IMR-90 (cell line): ENCODE measurements around the gene A3GALT2. TPM values are rescaled to one million over a fixed set of nuclear protein-coding genes. Genes with fewer than 3 reads are reported as not detected.

Source experiments
- ATAC-seq: fragments of 200-7000 bp; cut with Tn5 transposase; 2 replicates; pipeline ENCODE4 v1.9.1; 2020; ENCODE audit warnings: low read depth, mild to moderate bottlenecking, moderate library complexity
- BruUV-seq: library from RNA; stranded (reverse); fragments of 400-500 nt; replicated peaks from 2 replicates; lab custom pipeline; 2021; lab: Mats Ljungman, UMichigan
- CTCF ChIA-PET: fragments of 300-600 bp; formaldehyde crosslinking; extraction: SDS; loops from one replicate; lab custom pipeline; 2021; ENCODE audit warnings: antibody characterized with exemption; lab: Yijun Ruan, JAX
- POLR2A ChIA-PET: fragments of 300-600 bp; sonication (Branson Sonifier 250); formaldehyde crosslinking; loops from one replicate; lab custom pipeline; 2022; ENCODE audit warnings: antibody characterized with exemption; ENCODE audit not compliant: unreplicated experiment; lab: Charles Lee
- DNase-seq: peaks from one replicate; pipeline ENCODE4 v3.0.0; 2013
- H2AFZ ChIP-seq: replicated peaks from 2 replicates; pipeline ENCODE3; 2013; ENCODE audit warnings: low read length, mild to moderate bottlenecking; ENCODE audit not compliant: poor library complexity
- H2AK5ac ChIP-seq: 2 replicates; pipeline ENCODE4 v1.6.1; 2013; ENCODE audit warnings: low read depth, low read length, inconsistent platforms
- H2AK9ac ChIP-seq: replicated peaks from 2 replicates; pipeline ENCODE3; 2013; ENCODE audit warnings: mild to moderate bottlenecking, low read depth, low read length, moderate library complexity; ENCODE audit not compliant: poor library complexity
- H2BK120ac ChIP-seq: 2 replicates; pipeline ENCODE4 v1.6.1; 2013; ENCODE audit warnings: low read depth, low read length, inconsistent platforms
- H2BK15ac ChIP-seq: 3 replicates; pipeline ENCODE4 v1.6.1; 2013; ENCODE audit warnings: low read depth, low read length, inconsistent platforms
- H2BK20ac ChIP-seq: 2 replicates; pipeline ENCODE4 v1.6.1; 2013; ENCODE audit warnings: low read depth, mild to moderate bottlenecking, inconsistent platforms, low read length, moderate library complexity
- H2BK5ac ChIP-seq: 2 replicates; pipeline ENCODE4 v1.6.1; 2013; ENCODE audit warnings: mild to moderate bottlenecking, low read depth, low read length, inconsistent platforms; ENCODE audit not compliant: poor library complexity, severe bottlenecking
- H3K14ac ChIP-seq: replicated peaks from 2 replicates; pipeline ENCODE4 v1.6.1; 2013; ENCODE audit warnings: low read depth, low read length, inconsistent platforms
- H3K18ac ChIP-seq: 2 replicates; pipeline ENCODE4 v1.6.1; 2013; ENCODE audit warnings: low read depth, low read length, control low read depth
- H3K23ac ChIP-seq: 2 replicates; pipeline ENCODE4 v1.6.1; 2013; ENCODE audit warnings: low read depth, low read length, inconsistent platforms
- H3K27ac ChIP-seq: 2 replicates; pipeline ENCODE4 v1.5.1; 2013; ENCODE audit warnings: mild to moderate bottlenecking, control low read depth, low read length; ENCODE audit not compliant: insufficient read depth
- H3K27me3 ChIP-seq: 2 replicates; pipeline ENCODE4 v1.6.1; 2013; ENCODE audit warnings: low read length; ENCODE audit not compliant: control insufficient read depth, insufficient read depth
- H3K36me3 ChIP-seq: 2 replicates; pipeline ENCODE4 v1.6.1; 2013; ENCODE audit warnings: low read length, mixed read lengths; ENCODE audit not compliant: control insufficient read depth, insufficient read depth
- H3K4ac ChIP-seq: 2 replicates; pipeline ENCODE4 v1.6.1; 2013; ENCODE audit warnings: low read depth, low read length, inconsistent platforms
- H3K4me1 ChIP-seq: 2 replicates; pipeline ENCODE4 v1.6.1; 2013; ENCODE audit warnings: low read length, mixed read lengths; ENCODE audit not compliant: control insufficient read depth, insufficient read depth
- H3K4me2 ChIP-seq: 2 replicates; pipeline ENCODE4 v1.6.1; 2013; ENCODE audit warnings: low read depth, mild to moderate bottlenecking, control low read depth, low read length, moderate library complexity
- H3K4me3 ChIP-seq: 2 replicates; pipeline ENCODE4 v1.5.1; 2013; ENCODE audit warnings: low read depth, mild to moderate bottlenecking, control low read depth, low read length, moderate library complexity; ENCODE audit not compliant: insufficient read depth
- H3K56ac ChIP-seq: 2 replicates; pipeline ENCODE4 v1.6.1; 2013; ENCODE audit warnings: low read length, inconsistent platforms; ENCODE audit not compliant: insufficient read depth; ENCODE audit errors: extremely low read depth
- H3K79me1 ChIP-seq, 2 experiments: 2 replicates each; pipeline ENCODE4 v1.6.1; 2013; ENCODE audit warnings: low read length in 2 of 2, inconsistent platforms in 1 of 2, low read depth in 1 of 2
- H3K9ac ChIP-seq: 2 replicates; pipeline ENCODE4 v1.6.1; 2013; ENCODE audit warnings: low read depth, low read length, control low read depth
- H3K9me1 ChIP-seq: 2 replicates; pipeline ENCODE4 v1.6.1; 2013; ENCODE audit warnings: low read length, inconsistent platforms; ENCODE audit not compliant: insufficient read depth
- H3K9me3 ChIP-seq: 2 replicates; pipeline ENCODE4 v1.6.1; 2013; ENCODE audit warnings: low read length; ENCODE audit not compliant: control insufficient read depth, insufficient read depth
- H4K20me1 ChIP-seq: 2 replicates; pipeline ENCODE4 v1.6.1; 2013; ENCODE audit warnings: low read length, inconsistent platforms; ENCODE audit not compliant: insufficient read depth
- H4K5ac ChIP-seq: 2 replicates; pipeline ENCODE4 v1.6.1; 2013; ENCODE audit warnings: mild to moderate bottlenecking, low read depth, low read length, control low read depth
- H4K8ac ChIP-seq, 2 experiments: 2 replicates each; pipeline ENCODE4 v1.6.1; 2013; ENCODE audit warnings: low read depth in 2 of 2, low read length in 2 of 2, control low read depth in 1 of 2, inconsistent platforms in 1 of 2
- H4K91ac ChIP-seq: 2 replicates; pipeline ENCODE4 v1.6.1; 2013; ENCODE audit warnings: low read depth, low read length, inconsistent platforms; ENCODE audit not compliant: insufficient read depth
- BHLHE40 ChIP-seq: fragments of 150-350 bp; IDR thresholded peaks from 2 replicates; pipeline ENCODE4 v1.6.1; 2016; ENCODE audit warnings: mild to moderate bottlenecking, low read depth, low read length
- CEBPB ChIP-seq: IDR thresholded peaks from 2 replicates; pipeline ENCODE4 v1.6.1; 2012; ENCODE audit warnings: low read depth, low read length, improper control_type of control experiment
- CTCF ChIP-seq: conservative IDR thresholded peaks from 2 replicates; pipeline ENCODE4 v1.5.1; 2012; ENCODE audit warnings: mild to moderate bottlenecking, low read depth, low read length, improper control_type of control experiment
- ELK1 ChIP-seq: fragments of 150-350 bp; IDR thresholded peaks from 2 replicates; pipeline ENCODE4 v1.6.1; 2016; ENCODE audit warnings: low read depth, mild to moderate bottlenecking, low read length, moderate library complexity, borderline replicate concordance
- MAZ ChIP-seq: IDR thresholded peaks from 2 replicates; pipeline ENCODE4 v1.6.1; 2012; ENCODE audit warnings: low read depth, mild to moderate bottlenecking, low read length, improper control_type of control experiment, moderate library complexity, borderline replicate concordance
- MXI1 ChIP-seq: IDR thresholded peaks from 2 replicates; pipeline ENCODE4 v1.6.1; 2012; ENCODE audit warnings: low read depth, mild to moderate bottlenecking, low read length, moderate library complexity, borderline replicate concordance
- SMC3 ChIP-seq: fragments of 150-350 bp; IDR thresholded peaks from 2 replicates; pipeline ENCODE4 v1.6.1; 2016; ENCODE audit warnings: low read depth, mild to moderate bottlenecking, antibody characterized with exemption, low read length, moderate library complexity
- USF2 ChIP-seq: fragments of 150-350 bp; IDR thresholded peaks from 2 replicates; pipeline ENCODE4 v1.6.1; 2017; ENCODE audit warnings: mild to moderate bottlenecking, antibody characterized with exemption, low read length, low read depth
- WGBS, 2 experiments: methylation state at CpG; one replicate each; pipeline versions ENCODE4 v1.1.5 to v1.1.7; 2013; ENCODE audit warnings: missing lambda C conversion rate in 2 of 2; ENCODE audit not compliant: insufficient read length in 1 of 2; ENCODE audit errors: extremely low coverage in 2 of 2; 5-methylcytosine and 5-hydroxymethylcytosine counted together
- dilution Hi-C: fragments of 300-500 bp; cut with HindIII; formaldehyde crosslinking; loops from one replicate; pipeline ENCODE4 v1.14.3; 2018; ENCODE audit warnings: low sequenced_read_pairs; ENCODE audit not compliant: unreplicated experiment
- in situ Hi-C: fragments of 300-500 bp; cut with MboI; formaldehyde crosslinking; loops from 3 replicates; pipeline ENCODE4 v1.14.3; 2019; ENCODE audit warnings: low sequenced_read_pairs, inconsistent platforms, mixed read lengths
- intact Hi-C: fragments of 100-400 bp; cut with micrococcal nuclease; formaldehyde crosslinking; loops from 2 replicates; pipeline ENCODE4 v1.10.0; 2022
- polyA plus RNA-seq, 3 experiments: library from polyadenylated mRNA; depleted of rRNA; stranded (reverse); fragments of >200 nt; gene quantifications; 2 replicates each; pipeline ENCODE4 v1.2.3, GENCODE V29; 2012; ENCODE audit warnings: low replicate concordance in 1 of 3
- total RNA-seq: library from RNA; depleted of rRNA; stranded (reverse); fragments of >200 nt; gene quantifications from 2 replicates; pipeline ENCODE4 v1.2.3, GENCODE V29; 2012

A3GALT2 gene
- total and polyA plus RNA-seq, 2 of the 4 experiments (the other 2 are of a cell fraction), result not detected

- H3K4ac ChIP-seq, result no peak overlapping the region
- H3K23ac ChIP-seq, result no peak overlapping the region
- H2BK20ac ChIP-seq, result no peak overlapping the region
- no peak overlapping the region for H3K56ac ChIP-seq
- no peak overlapping the region for H2AFZ ChIP-seq
- H4K20me1 ChIP-seq, result no peaks in the 10 kb centered on the region
- no peak overlapping the region for H3K4me2 ChIP-seq
- intact Hi-C loops, result loop anchor here (5.0 to 10.0 kb wide), 3 partner anchors 41 to 274 kb away; no protein-coding TSS in a partner anchor
- H3K14ac ChIP-seq, result no peak overlapping the region
- no peak overlapping the region for H4K5ac ChIP-seq
- DNase-seq, result no peak
- H3K9ac ChIP-seq, result no peak overlapping the region
- no peak overlapping the region for H2BK120ac ChIP-seq
- in situ Hi-C loops, result loop anchor here (5.0 kb wide), 2 partner anchors 71 to 89 kb away; no protein-coding TSS in a partner anchor
- BruUV-seq, result no TSS peak
- peaks cover 31% of the 10 kb centered on the region for H3K4me1 ChIP-seq
- H3K18ac ChIP-seq, result no peak overlapping the region
- H2BK15ac ChIP-seq, result no peak overlapping the region
- no peak for TF ChIP-seq MXI1
- TF ChIP-seq MAZ, result no peak
- TF ChIP-seq CTCF, result no peak
- no peak for TF ChIP-seq BHLHE40
- TF ChIP-seq USF2, result no peak
- TF ChIP-seq SMC3, result no peak
- TF ChIP-seq ELK1, result no peak
- TF ChIP-seq CEBPB, result no peak
- no peaks in the 10 kb centered on the region for H3K9me3 ChIP-seq
- peaks cover 4 to 14% of the 10 kb centered on the region in 2 experiments; a peak in 2 of 4 replicates for H3K79me1 ChIP-seq
- 68% methylated on average over 4 of the region's 15 CpGs; no CpG with 5 or more reads in 1 of the 2 experiments for WGBS, 2 experiments
- POLR2A ChIA-PET, result no interaction called here
- dilution Hi-C loops, result no loop called here
- peaks cover 10% of the 10 kb centered on the region; the same call in 1 of the 2 replicates for H3K36me3 ChIP-seq
- H3K9me1 ChIP-seq, result peaks cover 16% of the 10 kb centered on the region
- H4K91ac ChIP-seq, result no peak overlapping the region
- CTCF ChIA-PET, result interaction anchor here (3.0 kb wide), 1 partner anchor 73 kb away, joined by 10 read pairs; no protein-coding TSS in a partner anchor
- no peak overlapping the region for H3K4me3 ChIP-seq
- no peak overlapping the region for H2AK9ac ChIP-seq
- no peak overlapping the region for H4K8ac ChIP-seq
- H2BK5ac ChIP-seq, result no peak overlapping the region
- H2AK5ac ChIP-seq, result peak overlapping the region; percentile 89
- no peaks in the 10 kb centered on the region for H3K27me3 ChIP-seq
- ATAC-seq, result no peak
- H3K27ac ChIP-seq, result no peak overlapping the region
These were observed 47.5 kb upstream of the A3GALT2 start for GRCh38 chr1:33368431-33368830.
